ENCODE measurements around the gene PTPN11.
A peak's percentile ranks its signal among the peaks of the same experiment; 100 is the strongest.

Gene PTPN11
- total RNA-seq, result 93.0 to 124 (median 117) reads per million in 3 donors

DNA sequence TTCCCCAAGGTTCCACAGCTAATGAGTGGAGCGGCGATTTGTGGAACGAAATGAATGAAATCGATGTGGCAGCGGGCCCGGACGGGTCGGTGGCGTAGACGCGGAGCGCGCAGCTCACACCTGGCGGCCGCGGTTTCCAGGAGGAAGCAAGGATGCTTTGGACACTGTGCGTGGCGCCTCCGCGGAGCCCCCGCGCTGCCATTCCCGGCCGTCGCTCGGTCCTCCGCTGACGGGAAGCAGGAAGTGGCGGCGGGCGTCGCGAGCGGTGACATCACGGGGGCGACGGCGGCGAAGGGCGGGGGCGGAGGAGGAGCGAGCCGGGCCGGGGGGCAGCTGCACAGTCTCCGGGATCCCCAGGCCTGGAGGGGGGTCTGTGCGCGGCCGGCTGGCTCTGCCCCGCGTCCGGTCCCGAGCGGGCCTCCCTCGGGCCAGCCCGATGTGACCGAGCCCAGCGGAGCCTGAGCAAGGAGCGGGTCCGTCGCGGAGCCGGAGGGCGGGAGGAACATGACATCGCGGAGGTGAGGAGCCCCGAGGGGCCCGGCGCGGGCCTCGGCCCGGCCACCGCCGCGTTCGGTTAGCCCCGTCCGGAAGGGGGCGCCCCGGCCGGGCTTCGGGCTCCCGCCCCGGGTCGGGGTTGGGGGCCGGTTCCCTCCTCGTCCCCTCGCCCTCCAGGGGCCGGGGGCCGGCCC lies at the start of gene PTPN11:
TSS of gene PTPN11 (plus strand) at position 340 of the 689 bp plus-strand sequence. CDS start at position 505, 165 bp downstream.
- no peaks in the 10 kb centered on the region for H3K36me3 ChIP-seq (ENCODE audit: control insufficient read depth, insufficient read depth, low read length)
- peak within 1 kb of the TSS; percentile 95 for H3K27ac ChIP-seq (ENCODE audit: insufficient read depth, low read length, poor library complexity, severe bottlenecking)
- peaks cover 9% of the 10 kb centered on the region for H3K4me1 ChIP-seq (ENCODE audit: control insufficient read depth, insufficient read depth, low read length, poor library complexity, severe bottlenecking)
- H3K27me3 ChIP-seq (replicated peaks; ENCODE audit: control insufficient read depth, insufficient read depth, low read length, poor library complexity, severe bottlenecking), result no peaks in the 10 kb centered on the region
- peak within 1 kb of the TSS; percentile 91 for H3K4me3 ChIP-seq (ENCODE audit: insufficient read depth, low read depth, low read length, poor library complexity, severe bottlenecking)
- no peaks in the 10 kb centered on the region for H3K9me3 ChIP-seq (ENCODE audit: control insufficient read depth, low read length)
- DNase-seq, result peak; percentile 78 to 85 (median 82)

DNA sequence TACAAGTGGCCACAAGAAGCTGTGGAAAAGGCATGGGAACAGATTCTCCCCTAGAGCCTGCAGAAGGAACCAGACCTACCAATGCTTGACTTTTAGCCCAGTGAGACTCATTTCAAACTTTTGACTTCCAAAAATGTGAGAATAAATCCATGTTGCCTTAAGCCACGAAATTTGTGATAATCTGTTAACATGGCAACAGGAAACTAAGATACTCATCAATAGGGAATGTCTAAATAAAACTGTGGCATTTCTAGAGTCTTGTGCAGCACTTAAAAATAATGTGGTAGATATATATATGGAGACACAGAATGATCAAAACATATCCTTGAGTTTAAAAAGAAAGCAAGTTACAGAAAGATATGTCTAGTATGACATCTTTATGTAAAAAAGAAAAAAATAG lies 48.5 kb upstream of the PTPN11 start:
- Histone ChIP-seq H3K27me3 (replicated peaks; ENCODE audit: control insufficient read depth, insufficient read depth, low read length, poor library complexity, severe bottlenecking) (no peaks in the 10 kb centered on the region), H3K27ac (ENCODE audit: insufficient read depth, low read length, poor library complexity, severe bottlenecking) (no peak overlapping the region), H3K9me3 (ENCODE audit: control insufficient read depth, low read length) (no peaks in the 10 kb centered on the region), H3K4me1 (ENCODE audit: control insufficient read depth, insufficient read depth, low read length, poor library complexity, severe bottlenecking) (no peaks in the 10 kb centered on the region), H3K36me3 (ENCODE audit: control insufficient read depth, insufficient read depth, low read length) (no peaks in the 10 kb centered on the region), H3K4me3 (ENCODE audit: insufficient read depth, low read depth, low read length, poor library complexity, severe bottlenecking) (no peak overlapping the region)
- no peak for DNase-seq

DNA sequence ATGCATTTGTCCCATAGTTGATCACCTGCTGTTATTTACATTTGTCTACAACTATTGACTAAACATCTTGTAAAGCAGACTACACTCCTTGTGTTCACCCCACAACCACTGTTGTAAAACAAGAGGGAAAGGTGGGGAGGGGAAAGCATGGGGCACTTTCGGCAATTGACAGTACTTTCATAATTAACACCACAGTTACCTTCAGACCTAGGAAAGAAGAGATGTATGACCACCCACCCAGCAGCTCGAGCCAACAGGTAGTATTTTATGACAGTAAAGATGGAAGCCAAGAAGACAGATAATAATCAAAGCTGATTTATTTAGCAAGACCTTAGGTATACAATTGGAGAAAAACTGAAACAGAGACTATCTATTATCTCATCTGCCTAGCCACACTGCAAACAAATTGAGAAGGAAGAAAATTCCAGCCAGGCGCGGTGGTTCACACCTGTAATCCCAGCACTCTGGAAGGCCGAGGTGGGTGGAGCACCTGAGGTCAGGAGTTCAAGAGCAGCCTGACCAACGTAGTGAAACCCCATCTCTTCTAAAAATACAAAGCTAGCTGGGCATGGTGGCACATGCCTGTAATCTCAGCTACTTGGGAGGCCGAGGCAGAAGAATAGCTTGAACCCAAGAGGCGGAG lies 47.8 kb upstream of the PTPN11 start:
- H3K27me3 ChIP-seq (replicated peaks; ENCODE audit: control insufficient read depth, insufficient read depth, low read length, poor library complexity, severe bottlenecking), result no peaks in the 10 kb centered on the region

DNA sequence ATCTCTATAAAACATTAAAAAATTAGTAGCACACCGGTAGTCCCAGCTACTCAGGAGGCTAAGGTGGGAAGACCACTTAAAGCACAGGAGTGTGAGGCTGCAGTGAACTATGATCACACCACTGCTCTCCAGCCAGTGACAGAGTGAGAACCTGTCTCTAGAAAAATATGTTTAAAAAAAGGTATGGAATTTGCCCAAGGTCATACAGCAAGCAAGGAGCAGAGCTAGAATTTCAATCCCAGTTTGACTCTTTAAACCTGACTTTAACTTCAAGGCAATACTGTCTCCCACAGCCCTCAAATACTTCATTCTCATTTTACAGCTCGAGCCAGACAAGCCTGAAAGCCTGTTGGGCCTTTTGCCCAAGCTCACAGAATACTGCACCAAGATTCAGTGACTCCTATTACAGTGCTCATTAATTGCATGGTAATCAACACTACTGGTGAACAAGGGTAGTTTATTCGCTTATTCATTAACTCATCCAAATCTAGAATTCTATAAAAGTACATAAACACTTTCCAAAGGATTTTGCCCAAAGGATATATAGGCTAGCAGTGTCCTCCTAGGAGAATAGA lies 44.5 kb upstream of the PTPN11 start:
- H3K4me1 ChIP-seq (ENCODE audit: control insufficient read depth, insufficient read depth, low read length, poor library complexity, severe bottlenecking), result no peaks in the 10 kb centered on the region
- H3K4me3 ChIP-seq (ENCODE audit: insufficient read depth, low read depth, low read length, poor library complexity, severe bottlenecking), result no peak overlapping the region
- no peak overlapping the region for H3K27ac ChIP-seq (ENCODE audit: insufficient read depth, low read length, poor library complexity, severe bottlenecking)
- H3K36me3 ChIP-seq (ENCODE audit: control insufficient read depth, insufficient read depth, low read length), result no peaks in the 10 kb centered on the region
- DNase-seq, result no peak
- no peaks in the 10 kb centered on the region for H3K27me3 ChIP-seq (replicated peaks; ENCODE audit: control insufficient read depth, insufficient read depth, low read length, poor library complexity, severe bottlenecking)
- no peaks in the 10 kb centered on the region for H3K9me3 ChIP-seq (ENCODE audit: control insufficient read depth, low read length)

More for the DNA sequence above, 47.8 kb upstream of the PTPN11 start:
- H3K4me3 ChIP-seq (ENCODE audit: insufficient read depth, low read depth, low read length, poor library complexity, severe bottlenecking), result no peak overlapping the region
- no peaks in the 10 kb centered on the region for H3K36me3 ChIP-seq (ENCODE audit: control insufficient read depth, insufficient read depth, low read length)
- DNase-seq, result no peak
- H3K4me1 ChIP-seq (ENCODE audit: control insufficient read depth, insufficient read depth, low read length, poor library complexity, severe bottlenecking), result no peaks in the 10 kb centered on the region
- no peaks in the 10 kb centered on the region for H3K9me3 ChIP-seq (ENCODE audit: control insufficient read depth, low read length)
- H3K27ac ChIP-seq (ENCODE audit: insufficient read depth, low read length, poor library complexity, severe bottlenecking), result no peak overlapping the region

DNA sequence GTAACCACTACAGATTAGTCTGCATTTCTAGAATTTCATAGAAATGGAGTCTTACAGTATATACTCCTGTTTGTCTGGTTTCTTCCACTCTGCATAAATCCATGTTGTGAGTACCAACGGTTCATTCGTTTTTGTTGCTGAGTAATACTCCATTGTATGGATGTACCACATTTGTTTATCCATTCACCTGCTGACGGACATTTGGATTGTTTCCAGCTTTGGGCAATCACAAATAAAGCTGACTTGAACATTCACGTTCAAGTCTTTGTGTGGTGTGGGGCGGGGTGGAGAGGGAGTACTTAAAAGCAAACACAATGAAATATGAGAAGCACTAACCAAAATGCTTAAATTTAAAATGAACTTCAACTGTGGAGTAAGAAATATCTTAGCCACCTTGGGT lies 43.6 kb upstream of the PTPN11 start:
- no peaks in the 10 kb centered on the region for H3K27me3 ChIP-seq (replicated peaks; ENCODE audit: control insufficient read depth, insufficient read depth, low read length, poor library complexity, severe bottlenecking)
- no peak for DNase-seq
- no peak overlapping the region for H3K27ac ChIP-seq (ENCODE audit: insufficient read depth, low read length, poor library complexity, severe bottlenecking)
- H3K36me3 ChIP-seq (ENCODE audit: control insufficient read depth, insufficient read depth, low read length), result no peaks in the 10 kb centered on the region
- H3K4me3 ChIP-seq (ENCODE audit: insufficient read depth, low read depth, low read length, poor library complexity, severe bottlenecking), result no peak overlapping the region
- no peaks in the 10 kb centered on the region for H3K4me1 ChIP-seq (ENCODE audit: control insufficient read depth, insufficient read depth, low read length, poor library complexity, severe bottlenecking)
- H3K9me3 ChIP-seq (ENCODE audit: control insufficient read depth, low read length), result no peaks in the 10 kb centered on the region

DNA sequence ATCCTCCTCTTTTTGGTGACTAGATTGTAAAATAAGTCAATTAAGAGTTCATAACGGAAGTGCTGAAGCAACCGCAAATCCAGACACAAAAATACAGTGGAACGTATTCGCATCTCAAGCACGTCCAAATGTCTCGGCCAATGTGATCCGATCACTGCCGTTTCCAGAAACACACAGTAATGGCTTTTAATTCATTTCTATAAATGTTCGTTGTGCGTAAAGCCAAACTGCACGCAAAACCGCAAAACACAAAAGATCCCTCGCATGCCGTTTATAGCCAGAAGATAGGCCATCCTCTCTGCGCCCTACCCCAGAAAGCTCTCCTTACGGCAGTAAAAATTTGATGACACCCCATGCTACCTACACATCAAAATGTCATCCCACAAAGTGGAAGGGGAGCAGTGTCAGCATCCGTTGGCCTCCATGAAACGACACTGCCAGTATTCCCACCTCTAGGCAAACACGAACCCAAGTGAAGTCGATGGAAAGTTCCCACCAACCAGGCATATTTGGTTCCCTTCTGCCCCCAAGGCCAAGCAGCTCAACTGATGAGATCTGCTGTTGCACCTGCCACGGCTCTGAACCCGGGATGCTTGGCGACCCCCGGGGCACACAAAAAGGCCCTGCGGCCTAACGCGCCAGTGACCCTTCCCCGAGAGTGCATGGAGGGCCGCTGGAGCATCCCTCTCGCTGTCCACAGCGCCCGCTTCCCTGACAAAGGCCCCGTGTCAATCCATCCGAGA lies 37.9 kb upstream of the PTPN11 start:
- Histone ChIP-seq H3K9me3 (ENCODE audit: control insufficient read depth, low read length) (no peaks in the 10 kb centered on the region), H3K4me3 (ENCODE audit: insufficient read depth, low read depth, low read length, poor library complexity, severe bottlenecking) (peak overlapping the region; percentile 80), H3K36me3 (ENCODE audit: control insufficient read depth, insufficient read depth, low read length) (no peaks in the 10 kb centered on the region), H3K27ac (ENCODE audit: insufficient read depth, low read length, poor library complexity, severe bottlenecking) (peak overlapping the region; percentile 69), H3K27me3 (replicated peaks; ENCODE audit: control insufficient read depth, insufficient read depth, low read length, poor library complexity, severe bottlenecking) (no peaks in the 10 kb centered on the region), H3K4me1 (ENCODE audit: control insufficient read depth, insufficient read depth, low read length, poor library complexity, severe bottlenecking) (peaks cover 8% of the 10 kb centered on the region)
- no peak for DNase-seq

DNA sequence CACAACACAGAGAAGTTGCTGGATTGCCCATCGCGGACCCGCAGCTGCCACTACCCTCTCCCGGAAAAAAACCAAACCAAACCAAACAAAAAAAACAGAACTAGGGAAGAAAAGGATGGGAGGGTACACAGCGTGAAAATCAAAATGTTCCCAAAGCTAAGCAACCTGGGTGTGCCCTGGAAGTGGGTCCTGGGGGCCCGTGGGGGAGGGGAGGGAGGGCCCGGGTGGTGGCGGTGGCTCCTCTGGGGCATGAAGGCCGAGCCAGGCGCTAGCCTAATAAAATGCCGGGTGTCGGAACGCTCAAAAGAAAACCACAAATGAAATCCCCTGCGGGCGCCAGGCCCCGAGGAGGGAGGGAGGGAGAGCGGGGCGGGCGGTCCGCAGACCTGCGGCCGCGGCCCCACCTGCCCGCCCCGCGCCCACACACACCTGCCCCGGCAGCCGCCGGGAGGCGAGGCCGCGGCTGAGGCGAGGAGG lies 37.3 kb upstream of the PTPN11 start:
- peak; percentile 22 to 30 (median 27) for DNase-seq
- Histone ChIP-seq H3K36me3 (ENCODE audit: control insufficient read depth, insufficient read depth, low read length) (no peaks in the 10 kb centered on the region), H3K4me1 (ENCODE audit: control insufficient read depth, insufficient read depth, low read length, poor library complexity, severe bottlenecking) (peaks cover 8% of the 10 kb centered on the region), H3K27ac (ENCODE audit: insufficient read depth, low read length, poor library complexity, severe bottlenecking) (peak overlapping the region; percentile 69), H3K9me3 (ENCODE audit: control insufficient read depth, low read length) (no peaks in the 10 kb centered on the region), H3K27me3 (replicated peaks; ENCODE audit: control insufficient read depth, insufficient read depth, low read length, poor library complexity, severe bottlenecking) (no peaks in the 10 kb centered on the region), H3K4me3 (ENCODE audit: insufficient read depth, low read depth, low read length, poor library complexity, severe bottlenecking) (peak overlapping the region; percentile 80)

DNA sequence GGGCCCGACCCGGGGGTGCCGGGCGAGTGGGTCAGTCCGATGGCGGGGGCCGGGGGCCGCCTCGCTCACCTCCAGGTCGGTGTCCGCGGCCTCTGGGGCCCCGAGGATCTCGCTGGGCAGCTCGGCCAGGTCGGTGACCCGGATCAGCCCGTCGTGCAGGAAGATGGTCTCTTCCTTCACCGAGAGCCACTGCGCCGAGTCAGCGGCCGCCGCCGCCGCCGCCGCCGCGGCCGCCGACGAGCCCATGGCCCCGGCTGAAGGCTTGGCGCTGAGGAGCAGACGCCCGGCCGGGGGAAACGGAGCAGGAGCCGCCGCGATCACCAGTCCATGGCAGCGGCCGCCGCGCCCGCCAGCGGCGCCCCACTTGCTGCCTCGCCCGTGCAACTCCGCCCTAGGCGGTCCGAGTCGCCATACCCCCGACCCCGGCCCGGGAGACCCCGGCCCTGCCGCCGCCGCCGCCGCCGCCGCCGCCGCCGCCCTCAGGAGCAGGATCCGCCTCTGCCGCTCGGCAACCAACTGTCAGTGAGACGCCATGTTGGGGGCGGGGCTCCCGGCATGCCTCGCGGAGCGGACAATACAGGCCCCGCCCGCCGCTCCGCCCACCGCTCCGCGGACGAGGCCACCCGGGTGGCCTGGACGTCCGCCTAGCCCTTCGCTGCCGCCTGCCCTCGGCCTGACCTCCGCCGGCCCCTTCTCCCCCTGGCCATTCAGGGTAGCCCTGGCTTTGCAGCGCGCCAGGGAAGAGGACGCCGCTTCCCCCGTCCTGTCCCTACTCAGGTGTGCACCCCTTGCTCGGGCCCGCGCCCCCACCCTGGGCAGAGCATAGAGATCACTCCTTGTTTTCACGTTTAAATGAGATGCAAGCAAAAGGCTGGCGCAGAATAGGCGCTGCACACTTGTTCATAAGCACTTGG lies 36.6 kb upstream of the PTPN11 start, which contains the start of gene HECTD4:
TSS of gene HECTD4 (minus strand) at position 549 of the 914 bp plus-strand sequence. CDS start at position 246, 303 bp downstream.
- peak within 1 kb of the TSS; percentile 69 for H3K27ac ChIP-seq (ENCODE audit: insufficient read depth, low read length, poor library complexity, severe bottlenecking)
- no peaks in the 10 kb centered on the region for H3K27me3 ChIP-seq (replicated peaks; ENCODE audit: control insufficient read depth, insufficient read depth, low read length, poor library complexity, severe bottlenecking)
- peak within 1 kb of the TSS; percentile 80 for H3K4me3 ChIP-seq (ENCODE audit: insufficient read depth, low read depth, low read length, poor library complexity, severe bottlenecking)
- H3K4me1 ChIP-seq (ENCODE audit: control insufficient read depth, insufficient read depth, low read length, poor library complexity, severe bottlenecking), result peaks cover 8% of the 10 kb centered on the region
- no peaks in the 10 kb centered on the region for H3K36me3 ChIP-seq (ENCODE audit: control insufficient read depth, insufficient read depth, low read length)
- H3K9me3 ChIP-seq (ENCODE audit: control insufficient read depth, low read length), result no peaks in the 10 kb centered on the region
- DNase-seq, result peak; percentile 78 to 88 (median 84)

DNA sequence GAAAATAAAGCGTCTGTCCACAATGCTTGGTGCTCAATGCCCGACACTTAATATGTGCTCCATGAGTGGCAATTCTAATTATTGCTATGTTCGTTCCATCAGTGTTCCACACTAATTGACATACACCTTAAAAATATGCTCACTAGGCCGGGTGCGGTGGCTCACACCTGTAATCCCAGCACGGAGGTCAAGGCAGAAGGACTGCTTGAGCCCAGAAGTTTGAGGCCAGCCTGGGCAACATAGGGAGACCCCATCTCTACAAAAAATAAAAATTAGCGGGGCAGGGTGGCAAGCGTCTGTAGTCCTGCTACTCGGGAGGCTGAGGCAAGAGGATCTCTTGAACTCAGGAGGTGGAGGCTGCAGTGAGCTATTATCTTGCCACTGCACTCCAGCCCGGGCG lies 35.9 kb upstream of the PTPN11 start:
- Histone ChIP-seq H3K27ac (ENCODE audit: insufficient read depth, low read length, poor library complexity, severe bottlenecking) (peak overlapping the region; percentile 69), H3K27me3 (replicated peaks; ENCODE audit: control insufficient read depth, insufficient read depth, low read length, poor library complexity, severe bottlenecking) (no peaks in the 10 kb centered on the region), H3K9me3 (ENCODE audit: control insufficient read depth, low read length) (no peaks in the 10 kb centered on the region), H3K4me1 (ENCODE audit: control insufficient read depth, insufficient read depth, low read length, poor library complexity, severe bottlenecking) (peaks cover 8% of the 10 kb centered on the region), H3K36me3 (ENCODE audit: control insufficient read depth, insufficient read depth, low read length) (no peaks in the 10 kb centered on the region), H3K4me3 (ENCODE audit: insufficient read depth, low read depth, low read length, poor library complexity, severe bottlenecking) (peak overlapping the region; percentile 80)
- no peak for DNase-seq

All from effector memory CD4-positive, alpha-beta T cell (primary cell).